ENCODE results near the gene POU5F1. TPM values are rescaled to one million over a fixed set of nuclear protein-coding genes. Genes with fewer than 3 reads are reported as not detected.
"Not testable (repeated sequence)": the region's sequence is repeated elsewhere in the genome, so short reads cannot be mapped to it uniquely, and the experiment has no call there.

The POU5F1 gene
- total and polyA plus RNA-seq, 9 of the 15 experiments (the other 6 are each of a cell fraction or from before 2014, with no cell fraction given): 0.06 to 2.0 (median 0.10) TPM; not detected in 6

- WGBS (ENCODE audit: insufficient coverage, low coverage, missing lambda C conversion rate): 44% methylated on average over 4 of the region's 4 CpGs
- BruUV-seq (replicated peaks): no TSS peak
- peaks cover 0 to 4% of the 10 kb centered on the region in 2 experiments; a peak in 2 of 5 replicates for H3K4me1 ChIP-seq (replicated peaks in 1 of 2; ENCODE audit: control insufficient read depth in 2 of 2, insufficient read depth in 2 of 2, low read length in 2 of 2)
- ChIA-PET POLR2A (no interaction called here), CTCF (ENCODE audit: low intra/inter-chr PET ratio) (interaction anchor here (0.9 to 3.9 kb wide), 2 partner anchors 53 to 178 kb away, joined by 3 to 77 read pairs; partner anchors contain the start of gene PSORS1C2)
- H3K79me2 ChIP-seq (ENCODE audit: control insufficient read depth, insufficient read depth, low read length): no peaks in the 10 kb centered on the region
- intact Hi-C loops (cut with micrococcal nuclease): loop anchor here (10.0 kb wide), 1 partner anchor 394 kb away; the partner anchor contains the start of genes LST1 and LTB
- H3K27me3 ChIP-seq (ENCODE audit: control insufficient read depth in 2 of 2, insufficient read depth in 2 of 2, low read length in 2 of 2): no peaks in the 10 kb centered on the region
- FAIRE-seq (no peak), DNase-seq (ENCODE audit: extremely low read depth in 1 of 4, low spot score in 3 of 4) (no peak), ATAC-seq (no peak)
- no peak overlapping the region for H2AFZ ChIP-seq (ENCODE audit: low read depth, low read length)
- H4K20me1 ChIP-seq (replicated peaks; ENCODE audit: control insufficient read depth, insufficient read depth, low read length): no peaks in the 10 kb centered on the region
- H3K9me3 ChIP-seq (replicated peaks; ENCODE audit: control insufficient read depth, insufficient read depth, low read depth, low read length): no peaks in the 10 kb centered on the region
- TF ChIP-seq TAF1 (IDR thresholded peaks at IDR 0.05; ENCODE audit: control insufficient read depth, extremely low read depth, insufficient read depth, low read length, severe bottlenecking) (no peak), ZNF316 (IDR thresholded peaks at IDR 0.05) (peak; percentile 37; the same call in 1 of the 2 replicates)
- H3K36me3 ChIP-seq (ENCODE audit: control insufficient read depth, insufficient read depth, low read length): no peaks in the 10 kb centered on the region
- no peak overlapping the region for H3K4me2 ChIP-seq (ENCODE audit: insufficient read depth, low read length)
- in situ Hi-C loops (cut with MboI): loop anchor here (5.0 kb wide), 1 partner anchor 53 kb away; the partner anchor contains the start of gene PSORS1C2
- no peak overlapping the region for H3K4me3 ChIP-seq
- no peaks in the 10 kb centered on the region for H3K9me1 ChIP-seq (ENCODE audit: control insufficient read depth, insufficient read depth, low read length)
- no peak overlapping the region for H3K27ac ChIP-seq (ENCODE audit: extremely low read depth, low read depth, low read length)
- no peak overlapping the region for H3K9ac ChIP-seq (ENCODE audit: insufficient read depth in 1 of 2, low read depth in 2 of 2, low read length in 2 of 2)
These were observed 20.0 kb upstream of the POU5F1 start for GRCh38 chr6:31190488-31190887.

- H3K27ac ChIP-seq (ENCODE audit: extremely low read depth, low read depth, low read length); in situ Hi-C loops (cut with MboI); H3K9me3 ChIP-seq (replicated peaks; ENCODE audit: control insufficient read depth, insufficient read depth, low read depth, low read length); POLR2A ChIA-PET; H3K27me3 ChIP-seq (ENCODE audit: control insufficient read depth in 2 of 2, insufficient read depth in 2 of 2, low read length in 2 of 2); H3K9me1 ChIP-seq (ENCODE audit: control insufficient read depth, insufficient read depth, low read length); ATAC-seq; H3K4me3 ChIP-seq; BruUV-seq (replicated peaks); H4K20me1 ChIP-seq (replicated peaks; ENCODE audit: control insufficient read depth, insufficient read depth, low read length); FAIRE-seq; H3K4me1 ChIP-seq (replicated peaks in 1 of 2; ENCODE audit: control insufficient read depth in 2 of 2, insufficient read depth in 2 of 2, low read length in 2 of 2); H3K36me3 ChIP-seq (ENCODE audit: control insufficient read depth, insufficient read depth, low read length); H3K4me2 ChIP-seq (ENCODE audit: insufficient read depth, low read length); H3K9ac ChIP-seq (ENCODE audit: insufficient read depth in 1 of 2, low read depth in 2 of 2, low read length in 2 of 2); intact Hi-C loops (cut with micrococcal nuclease); H3K79me2 ChIP-seq (ENCODE audit: control insufficient read depth, insufficient read depth, low read length); DNase-seq (ENCODE audit: extremely low read depth in 1 of 4, low spot score in 3 of 4); H2AFZ ChIP-seq (ENCODE audit: low read depth, low read length): not testable (repeated sequence)
- WGBS (ENCODE audit: insufficient coverage, low coverage, missing lambda C conversion rate): 37% methylated on average over 3 of the region's 3 CpGs
- CTCF ChIA-PET (ENCODE audit: low intra/inter-chr PET ratio): interaction anchor here (0.7 to 1.2 kb wide), 2 partner anchors 52 to 119 kb away, joined by 3 to 4 read pairs; no protein-coding TSS in a partner anchor
These were observed 18.7 kb upstream of the POU5F1 start for GRCh38 chr6:31189223-31189622.
